ENCODE measurements around the gene MINDY4B. TPM values are rescaled to one million over a fixed set of nuclear protein-coding genes. Genes with fewer than 3 reads are reported as not detected.

MINDY4B gene
- not detected for total RNA-seq

GRCh38 chr3:150905339-150905738 lies at the start of gene MINDY4B:
TSS of gene MINDY4B (minus strand) at chr3:150905439. CDS start at chr3:150905439, 0 bp downstream.
- no peaks in the 10 kb centered on the region for H3K36me3 Mint-ChIP-seq (ENCODE audit: insufficient read depth)

GRCh38 chr3:150951923-150952322 lies 46.7 kb upstream of the MINDY4B start:
- DNase-seq (no peak), ATAC-seq (no peak)
- H3K4me3 Mint-ChIP-seq = no peak overlapping the region
- no peaks in the 10 kb centered on the region for H3K9me3 Mint-ChIP-seq
- no peaks in the 10 kb centered on the region for H3K36me3 Mint-ChIP-seq (ENCODE audit: insufficient read depth)
- H3K27me3 Mint-ChIP-seq (ENCODE audit: low read depth) = peaks cover 13% of the 10 kb centered on the region
- no peaks in the 10 kb centered on the region for H3K4me1 Mint-ChIP-seq (ENCODE audit: low read depth)

More at GRCh38 chr3:150905339-150905738, at the start of gene MINDY4B:
- ATAC-seq (no peak), DNase-seq (no peak)
- no peaks in the 10 kb centered on the region for H3K9me3 Mint-ChIP-seq
- H3K4me1 Mint-ChIP-seq (ENCODE audit: low read depth) = no peaks in the 10 kb centered on the region
- H3K4me3 Mint-ChIP-seq = no peak within 1 kb of the TSS
- peaks cover 17% of the 10 kb centered on the region for H3K27me3 Mint-ChIP-seq (ENCODE audit: low read depth)

GRCh38 chr3:150945226-150946032 lies 40.2 kb upstream of the MINDY4B start:
- H3K9me3 Mint-ChIP-seq = no peaks in the 10 kb centered on the region
- ATAC-seq (no peak), DNase-seq (no peak)
- peaks cover 25% of the 10 kb centered on the region for H3K27me3 Mint-ChIP-seq (ENCODE audit: low read depth)
- no peaks in the 10 kb centered on the region for H3K4me1 Mint-ChIP-seq (ENCODE audit: low read depth)
- H3K4me3 Mint-ChIP-seq = no peak overlapping the region
- no peaks in the 10 kb centered on the region for H3K36me3 Mint-ChIP-seq (ENCODE audit: insufficient read depth)

GRCh38 chr3:150942221-150942620 lies 37.0 kb upstream of the MINDY4B start:
- Mint-ChIP-seq H3K9me3 (no peaks in the 10 kb centered on the region), H3K36me3 (ENCODE audit: insufficient read depth) (no peaks in the 10 kb centered on the region), H3K27me3 (ENCODE audit: low read depth) (peaks cover 23% of the 10 kb centered on the region), H3K4me3 (no peak overlapping the region), H3K4me1 (ENCODE audit: low read depth) (no peaks in the 10 kb centered on the region)
- DNase-seq = no peak
- no peak for ATAC-seq

GRCh38 chr3:150936693-150937092 lies 31.5 kb upstream of the MINDY4B start:
- Mint-ChIP-seq H3K36me3 (ENCODE audit: insufficient read depth) (no peaks in the 10 kb centered on the region), H3K4me3 (no peak overlapping the region), H3K9me3 (no peaks in the 10 kb centered on the region), H3K4me1 (ENCODE audit: low read depth) (no peaks in the 10 kb centered on the region), H3K27me3 (ENCODE audit: low read depth) (peaks cover 15% of the 10 kb centered on the region)
- ATAC-seq (no peak), DNase-seq (no peak)

- no peak for ATAC-seq
- Mint-ChIP-seq H3K27me3 (ENCODE audit: low read depth) (peaks cover 10% of the 10 kb centered on the region), H3K4me3 (no peak overlapping the region), H3K36me3 (ENCODE audit: insufficient read depth) (no peaks in the 10 kb centered on the region), H3K4me1 (ENCODE audit: low read depth) (no peaks in the 10 kb centered on the region), H3K9me3 (no peaks in the 10 kb centered on the region)
- DNase-seq = no peak
These were observed 28.3 kb upstream of the MINDY4B start for GRCh38 chr3:150933473-150933995.

GRCh38 chr3:150931745-150932144 lies 26.5 kb upstream of the MINDY4B start:
- Mint-ChIP-seq H3K36me3 (ENCODE audit: insufficient read depth) (no peaks in the 10 kb centered on the region), H3K27me3 (ENCODE audit: low read depth) (peaks cover 13% of the 10 kb centered on the region), H3K9me3 (no peaks in the 10 kb centered on the region), H3K4me3 (no peak overlapping the region), H3K4me1 (ENCODE audit: low read depth) (no peaks in the 10 kb centered on the region)
- ATAC-seq = no peak
- DNase-seq = no peak

GRCh38 chr3:150930839-150931238 lies 25.6 kb upstream of the MINDY4B start:
- H3K4me3 Mint-ChIP-seq = no peak overlapping the region
- no peak for DNase-seq
- H3K27me3 Mint-ChIP-seq (ENCODE audit: low read depth) = peaks cover 12% of the 10 kb centered on the region
- H3K9me3 Mint-ChIP-seq = no peaks in the 10 kb centered on the region
- no peaks in the 10 kb centered on the region for H3K36me3 Mint-ChIP-seq (ENCODE audit: insufficient read depth)
- ATAC-seq = no peak
- H3K4me1 Mint-ChIP-seq (ENCODE audit: low read depth) = peaks cover 2% of the 10 kb centered on the region

GRCh38 chr3:150928234-150928633 lies 23.0 kb upstream of the MINDY4B start:
- ATAC-seq = no peak
- Mint-ChIP-seq H3K9me3 (no peaks in the 10 kb centered on the region), H3K4me3 (no peak overlapping the region), H3K27me3 (ENCODE audit: low read depth) (peaks cover 16% of the 10 kb centered on the region), H3K36me3 (ENCODE audit: insufficient read depth) (no peaks in the 10 kb centered on the region), H3K4me1 (ENCODE audit: low read depth) (peaks cover 6% of the 10 kb centered on the region)
- no peak for DNase-seq

GRCh38 chr3:150926328-150926727 lies 21.1 kb upstream of the MINDY4B start:
- H3K27me3 Mint-ChIP-seq (ENCODE audit: low read depth) = peaks cover 16% of the 10 kb centered on the region
- H3K9me3 Mint-ChIP-seq = no peaks in the 10 kb centered on the region
- no peak for DNase-seq
- no peak overlapping the region for H3K4me3 Mint-ChIP-seq
- H3K36me3 Mint-ChIP-seq (ENCODE audit: insufficient read depth) = no peaks in the 10 kb centered on the region
- no peak for ATAC-seq
- peaks cover 6% of the 10 kb centered on the region for H3K4me1 Mint-ChIP-seq (ENCODE audit: low read depth)

GRCh38 chr3:150925751-150926201 lies 20.5 kb upstream of the MINDY4B start:
- no peaks in the 10 kb centered on the region for H3K36me3 Mint-ChIP-seq (ENCODE audit: insufficient read depth)
- H3K4me3 Mint-ChIP-seq = peak overlapping the region; percentile 52
- H3K27me3 Mint-ChIP-seq (ENCODE audit: low read depth) = peaks cover 16% of the 10 kb centered on the region
- H3K9me3 Mint-ChIP-seq = no peaks in the 10 kb centered on the region
- ATAC-seq (peak; percentile 80 to 92), DNase-seq (peak; percentile 39)
- peaks cover 6% of the 10 kb centered on the region for H3K4me1 Mint-ChIP-seq (ENCODE audit: low read depth)

GRCh38 chr3:150922611-150923010 lies 17.4 kb upstream of the MINDY4B start:
- ATAC-seq (no peak), DNase-seq (no peak)
- peaks cover 6% of the 10 kb centered on the region for H3K4me1 Mint-ChIP-seq (ENCODE audit: low read depth)
- H3K4me3 Mint-ChIP-seq = no peak overlapping the region
- H3K9me3 Mint-ChIP-seq = no peaks in the 10 kb centered on the region
- no peaks in the 10 kb centered on the region for H3K36me3 Mint-ChIP-seq (ENCODE audit: insufficient read depth)
- H3K27me3 Mint-ChIP-seq (ENCODE audit: low read depth) = peaks cover 20% of the 10 kb centered on the region

- no peak for DNase-seq
- Mint-ChIP-seq H3K4me3 (no peak overlapping the region), H3K4me1 (ENCODE audit: low read depth) (peaks cover 6% of the 10 kb centered on the region)
These were observed 16.0 kb upstream of the MINDY4B start for GRCh38 chr3:150921209-150921608.

GRCh38 chr3:150920236-150920635 lies 15.0 kb upstream of the MINDY4B start:
- DNase-seq (no peak), ATAC-seq (no peak)
- Mint-ChIP-seq H3K36me3 (ENCODE audit: insufficient read depth) (no peaks in the 10 kb centered on the region), H3K4me1 (ENCODE audit: low read depth) (no peaks in the 10 kb centered on the region), H3K4me3 (no peak overlapping the region), H3K27me3 (ENCODE audit: low read depth) (peaks cover 14% of the 10 kb centered on the region), H3K9me3 (no peaks in the 10 kb centered on the region)

More at GRCh38 chr3:150921209-150921608, 16.0 kb upstream of the MINDY4B start:
- Mint-ChIP-seq H3K27me3 (ENCODE audit: low read depth) (peaks cover 20% of the 10 kb centered on the region), H3K9me3 (no peaks in the 10 kb centered on the region), H3K36me3 (ENCODE audit: insufficient read depth) (no peaks in the 10 kb centered on the region)
- no peak for ATAC-seq

GRCh38 chr3:150917951-150918350 lies 12.7 kb upstream of the MINDY4B start:
- no peak for DNase-seq
- H3K4me3 Mint-ChIP-seq = no peak overlapping the region
- H3K27me3 Mint-ChIP-seq (ENCODE audit: low read depth) = peaks cover 12% of the 10 kb centered on the region
- no peak for ATAC-seq
- no peaks in the 10 kb centered on the region for H3K4me1 Mint-ChIP-seq (ENCODE audit: low read depth)
- no peaks in the 10 kb centered on the region for H3K36me3 Mint-ChIP-seq (ENCODE audit: insufficient read depth)
- no peaks in the 10 kb centered on the region for H3K9me3 Mint-ChIP-seq
